MCF 10A (cell line): Measurements from ENCODE around the gene SYNPR. TPM values are rescaled to one million over a fixed set of nuclear protein-coding genes. Genes with fewer than 3 reads are reported as not detected.

Experiments
- BruUV-seq: library from RNA; stranded (reverse); fragments of 400-500 nt; replicated peaks from 2 replicates; lab custom pipeline; 2021; lab: Mats Ljungman, UMichigan
- CTCF ChIA-PET: fragments of 300-600 bp; sonication (Branson Sonifier 250); formaldehyde crosslinking; extraction: SDS; loops from one replicate; lab custom pipeline; 2021; ENCODE audit warnings: antibody characterized with exemption, inconsistent platforms; lab: Yijun Ruan, JAX
- POLR2A ChIA-PET: fragments of 300-600, 350-650 bp; sonication (Branson Sonifier 250); formaldehyde crosslinking; extraction: SDS; loops from one replicate; lab custom pipeline; 2020; ENCODE audit warnings: antibody characterized with exemption, inconsistent platforms; lab: Yijun Ruan, JAX
- DNase-seq: peaks from one replicate; pipeline ENCODE4 v3.0.0-alpha.2; 2018; ENCODE audit not compliant: unreplicated experiment
- H3K27ac Mint-ChIP-seq: one replicate; pipeline ENCODE4 v1.8.0; 2022; ENCODE audit warnings: mild to moderate bottlenecking, low read depth, mixed read lengths; ENCODE audit not compliant: unreplicated experiment
- H3K27me3 Mint-ChIP-seq: one replicate; pipeline ENCODE4 v1.8.0; 2022; ENCODE audit warnings: mixed read lengths; ENCODE audit not compliant: insufficient read depth, unreplicated experiment
- H3K36me3 Mint-ChIP-seq: one replicate; pipeline ENCODE4 v1.8.0; 2022; ENCODE audit warnings: mild to moderate bottlenecking, moderate library complexity, mixed read lengths; ENCODE audit not compliant: insufficient read depth, unreplicated experiment
- H3K4me1 Mint-ChIP-seq: one replicate; pipeline ENCODE4 v1.8.0; 2022; ENCODE audit warnings: mixed read lengths; ENCODE audit not compliant: insufficient read depth, unreplicated experiment
- H3K4me3 Mint-ChIP-seq: one replicate; pipeline ENCODE4 v1.8.0; 2022; ENCODE audit warnings: mild to moderate bottlenecking, moderate library complexity, mixed read lengths; ENCODE audit not compliant: unreplicated experiment
- H3K9me3 Mint-ChIP-seq: one replicate; pipeline ENCODE4 v1.8.0; 2022; ENCODE audit warnings: mixed read lengths; ENCODE audit not compliant: unreplicated experiment
- intact Hi-C: fragments of 100-400 bp; cut with micrococcal nuclease; formaldehyde crosslinking; loops from 2 replicates; pipeline ENCODE4 v1.14.1; 2022
- total RNA-seq: library from RNA; stranded (reverse); gene quantifications from 2 replicates; pipeline ENCODE4 v1.2.3, GENCODE V29; 2022
- TF ChIP-seq, protein P1 (sequence below): fragments of 200-600 bp; IDR thresholded peaks from one replicate; pipeline ENCODE4 v1.8.0; 2022; ENCODE audit warnings: antibody characterized with exemption, mild to moderate bottlenecking; ENCODE audit not compliant: unreplicated experiment

Gene SYNPR
- total RNA-seq, 1 experiment from 2014 or later: not detected

DNA sequence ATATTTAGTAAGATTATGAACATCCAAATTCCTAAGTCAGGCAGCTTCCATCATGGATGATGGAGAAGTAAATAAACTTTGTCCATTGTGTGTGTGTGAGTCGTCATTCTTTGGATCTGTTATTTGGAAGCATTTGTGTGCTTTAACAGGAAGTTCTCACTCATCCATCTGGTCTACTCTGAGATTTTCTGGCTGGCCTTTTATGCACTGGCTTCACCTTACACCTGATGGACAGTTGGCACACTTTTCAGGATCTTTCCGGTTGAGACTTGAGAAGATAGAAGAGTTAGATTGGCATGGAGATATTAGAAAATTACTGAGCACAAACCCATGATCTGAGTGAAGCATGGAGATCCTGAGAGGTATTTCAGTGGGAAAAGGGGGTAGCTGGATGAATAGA, 12.6 kb downstream of the SYNPR start:
- no TSS peak for BruUV-seq
- Mint-ChIP-seq H3K27ac (no peak overlapping the region), H3K36me3 (no peaks in the 10 kb centered on the region), H3K9me3 (no peaks in the 10 kb centered on the region), H3K27me3 (peaks cover 87% of the 10 kb centered on the region), H3K4me3 (no peak overlapping the region), H3K4me1 (no peaks in the 10 kb centered on the region)
- intact Hi-C loops: no loop called here
- DNase-seq: no peak
- CTCF ChIA-PET: no interaction called here
- TF ChIP-seq, protein P1, sequence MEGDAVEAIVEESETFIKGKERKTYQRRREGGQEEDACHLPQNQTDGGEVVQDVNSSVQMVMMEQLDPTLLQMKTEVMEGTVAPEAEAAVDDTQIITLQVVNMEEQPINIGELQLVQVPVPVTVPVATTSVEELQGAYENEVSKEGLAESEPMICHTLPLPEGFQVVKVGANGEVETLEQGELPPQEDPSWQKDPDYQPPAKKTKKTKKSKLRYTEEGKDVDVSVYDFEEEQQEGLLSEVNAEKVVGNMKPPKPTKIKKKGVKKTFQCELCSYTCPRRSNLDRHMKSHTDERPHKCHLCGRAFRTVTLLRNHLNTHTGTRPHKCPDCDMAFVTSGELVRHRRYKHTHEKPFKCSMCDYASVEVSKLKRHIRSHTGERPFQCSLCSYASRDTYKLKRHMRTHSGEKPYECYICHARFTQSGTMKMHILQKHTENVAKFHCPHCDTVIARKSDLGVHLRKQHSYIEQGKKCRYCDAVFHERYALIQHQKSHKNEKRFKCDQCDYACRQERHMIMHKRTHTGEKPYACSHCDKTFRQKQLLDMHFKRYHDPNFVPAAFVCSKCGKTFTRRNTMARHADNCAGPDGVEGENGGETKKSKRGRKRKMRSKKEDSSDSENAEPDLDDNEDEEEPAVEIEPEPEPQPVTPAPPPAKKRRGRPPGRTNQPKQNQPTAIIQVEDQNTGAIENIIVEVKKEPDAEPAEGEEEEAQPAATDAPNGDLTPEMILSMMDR: no peak
- POLR2A ChIA-PET: no interaction called here

DNA sequence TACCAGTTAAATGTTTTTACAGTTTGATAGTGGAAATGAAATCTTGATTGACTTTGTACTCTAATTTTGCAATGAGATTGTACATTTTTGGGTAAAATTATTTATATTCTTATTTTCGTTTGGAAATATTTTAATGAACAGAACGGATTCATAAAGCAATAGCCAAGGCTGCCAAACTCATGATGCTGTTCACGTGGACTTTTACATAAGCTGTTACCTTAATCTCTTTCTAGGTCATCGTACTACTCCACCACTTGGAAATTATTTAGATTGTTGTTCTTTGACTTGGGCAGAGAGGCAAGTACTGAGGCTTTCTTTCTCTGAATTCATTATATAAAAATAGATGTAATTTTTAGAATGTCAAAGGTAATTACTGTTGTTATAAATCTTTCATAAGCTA, 16.2 kb downstream of the SYNPR start:
- peaks cover 67% of the 10 kb centered on the region for H3K27me3 Mint-ChIP-seq
- H3K4me3 Mint-ChIP-seq: no peak overlapping the region
- DNase-seq: no peak
- TF ChIP-seq, protein P1: no peak
- ChIA-PET POLR2A (interaction anchor here (0.7 kb wide), 1 partner anchor 259 kb away, joined by 3 read pairs; no protein-coding TSS in a partner anchor), CTCF (no interaction called here)
- H3K9me3 Mint-ChIP-seq: no peaks in the 10 kb centered on the region
- no TSS peak for BruUV-seq
- H3K27ac Mint-ChIP-seq: no peak overlapping the region
- intact Hi-C loops: no loop called here
- H3K36me3 Mint-ChIP-seq: no peaks in the 10 kb centered on the region
- no peaks in the 10 kb centered on the region for H3K4me1 Mint-ChIP-seq

DNA sequence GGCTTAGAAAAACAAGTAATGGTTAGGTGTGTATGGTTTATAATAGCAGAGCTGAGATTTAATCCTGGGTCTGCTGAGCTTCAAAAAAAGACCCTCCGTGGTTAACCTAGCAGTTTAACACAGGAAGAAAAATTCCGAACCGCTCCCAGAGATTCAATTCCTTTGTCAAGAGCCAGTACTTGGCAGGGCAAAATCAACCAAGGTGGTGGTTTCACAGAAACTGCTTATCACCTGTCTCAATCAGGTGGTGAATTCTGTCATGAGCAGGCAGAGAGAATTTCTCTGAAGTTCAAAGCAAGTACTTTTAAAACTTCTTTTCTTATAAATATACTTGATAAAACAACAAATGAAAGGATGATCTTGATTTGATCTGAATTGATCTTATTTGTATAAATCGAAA, 17.2 kb downstream of the SYNPR start:
- POLR2A ChIA-PET: no interaction called here
- no peak overlapping the region for H3K27ac Mint-ChIP-seq
- no peaks in the 10 kb centered on the region for H3K36me3 Mint-ChIP-seq
- peaks cover 72% of the 10 kb centered on the region for H3K27me3 Mint-ChIP-seq
- H3K4me3 Mint-ChIP-seq: no peak overlapping the region
- intact Hi-C loops: no loop called here
- CTCF ChIA-PET: interaction anchor here (0.5 to 0.6 kb wide), 2 partner anchors 185 to 264 kb away, joined by 3 read pairs; no protein-coding TSS in a partner anchor
- no peaks in the 10 kb centered on the region for H3K9me3 Mint-ChIP-seq
- TF ChIP-seq, protein P1: no peak
- no TSS peak for BruUV-seq
- no peaks in the 10 kb centered on the region for H3K4me1 Mint-ChIP-seq
- no peak for DNase-seq

DNA sequence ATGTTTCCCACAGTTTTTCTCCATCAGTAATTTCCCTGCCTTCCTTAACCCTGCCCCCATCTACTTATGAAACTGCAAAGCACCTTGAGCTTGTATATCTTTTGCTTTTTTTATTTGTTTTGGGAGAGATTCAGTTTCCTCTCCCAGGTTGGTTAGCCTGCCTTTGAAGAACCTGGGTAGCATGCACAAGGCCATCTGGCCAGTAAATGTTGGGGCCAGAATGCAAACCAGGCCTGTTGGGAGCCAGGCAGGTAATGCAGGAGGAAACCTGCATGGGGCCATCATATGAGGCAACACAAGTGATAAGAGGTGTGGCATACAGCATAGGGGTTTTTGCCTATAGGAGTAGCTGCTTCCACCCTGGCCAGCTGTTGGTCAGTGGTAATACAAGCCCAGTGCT, 17.7 kb downstream of the SYNPR start:
- H3K36me3 Mint-ChIP-seq: no peaks in the 10 kb centered on the region
- no peaks in the 10 kb centered on the region for H3K9me3 Mint-ChIP-seq
- BruUV-seq: no TSS peak
- intact Hi-C loops: no loop called here
- DNase-seq: no peak
- ChIA-PET POLR2A (no interaction called here), CTCF (no interaction called here)
- no peak overlapping the region for H3K4me3 Mint-ChIP-seq
- no peak overlapping the region for H3K27ac Mint-ChIP-seq
- no peaks in the 10 kb centered on the region for H3K4me1 Mint-ChIP-seq
- peaks cover 72% of the 10 kb centered on the region for H3K27me3 Mint-ChIP-seq
- TF ChIP-seq, protein P1: no peak
